Peyer's patch (tissue), 4 donors: ENCODE measurements around the gene SEPTIN12.
"Not testable (repeated sequence)": the region's sequence is repeated elsewhere in the genome, so short reads cannot be mapped to it uniquely, and the experiment has no call there.

ENCODE experiments used
- CTCF ChIP-seq, 6 experiments: fragments of 450-650 bp in 4 of 6; fragments of 200-600 bp in 2 of 6; sonication (generic) in 1 of 6; IDR thresholded peaks; one replicate each; pipeline ENCODE4 v1.5.1; 2017 to 2019; ENCODE audit warnings: antibody characterized with exemption in 6 of 6, mild to moderate bottlenecking in 3 of 6, moderate library complexity in 1 of 6
- POLR2A ChIP-seq, 2 donors: fragments of 450-650 bp; IDR thresholded peaks; one replicate each; pipeline ENCODE4 v1.5.1; 2017; ENCODE audit warnings: antibody characterized with exemption in 2 of 2, mild to moderate bottlenecking in 2 of 2, moderate library complexity in 2 of 2

DNA sequence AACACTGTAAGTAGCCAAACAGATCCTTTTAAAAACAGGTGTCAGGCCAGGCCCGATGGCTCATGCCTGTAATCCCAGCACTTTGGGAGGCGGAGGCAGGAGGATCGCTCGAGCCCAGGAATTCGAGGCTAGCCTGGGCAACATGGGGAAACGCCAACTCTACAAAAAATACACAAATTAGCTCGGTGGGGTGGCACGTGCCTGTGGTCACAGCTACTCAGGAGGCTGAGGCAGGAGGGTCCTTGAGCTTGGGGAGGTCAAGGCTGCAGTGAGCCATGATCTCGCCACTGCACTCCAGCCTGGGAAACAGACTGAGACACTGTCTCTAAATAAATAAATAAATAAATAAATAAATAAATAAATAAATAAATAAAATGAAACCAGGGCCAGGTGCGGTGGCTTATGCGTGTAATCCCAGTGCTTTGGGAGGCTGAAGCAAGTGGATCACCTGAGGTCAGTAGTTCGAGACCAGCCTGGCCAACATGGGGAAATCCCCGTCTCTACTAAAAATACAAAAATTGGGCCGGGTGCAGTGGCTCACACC lies 3.6 kb downstream of the SEPTIN12 start:
- TF ChIP-seq CTCF, POLR2A (IDR thresholded peaks at IDR 0.05): not testable (repeated sequence)
